Large intestine (tissue), 3 donors: ENCODE results near the gene ATP2A3. TPM values are rescaled to one million over a fixed set of nuclear protein-coding genes. Genes with fewer than 3 reads are reported as not detected.

ENCODE experiments used
- DNase-seq, 2 donors: peaks; one replicate each; pipeline versions ENCODE4 v3.0.0 to v3.0.0-alpha.2; 2013
- H3K27ac ChIP-seq: one replicate; pipeline ENCODE4 v1.5.1; 2013; ENCODE audit warnings: low read length
- H3K27me3 ChIP-seq: 2 replicates; pipeline ENCODE4 v1.6.1; 2013; ENCODE audit warnings: low read length; ENCODE audit not compliant: control insufficient read depth, insufficient read depth
- H3K36me3 ChIP-seq: 2 replicates; pipeline ENCODE4 v1.6.1; 2013; ENCODE audit warnings: low read length; ENCODE audit not compliant: control insufficient read depth, insufficient read depth
- H3K4me1 ChIP-seq: one replicate; pipeline ENCODE4 v1.6.1; 2013; ENCODE audit warnings: low read length; ENCODE audit not compliant: control insufficient read depth, insufficient read depth
- H3K4me3 ChIP-seq: one replicate; pipeline ENCODE4 v1.5.1; 2013; ENCODE audit warnings: low read length
- H3K9me3 ChIP-seq: one replicate; pipeline ENCODE4 v1.6.1; 2013; ENCODE audit warnings: mild to moderate bottlenecking, low read depth, low read length, moderate library complexity; ENCODE audit not compliant: control insufficient read depth
- WGBS: methylation state at CpG from one replicate; pipeline ENCODE4 v1.1.5; 2013; ENCODE audit warnings: low lambda C conversion rate; ENCODE audit not compliant: insufficient coverage; 5-methylcytosine and 5-hydroxymethylcytosine counted together
- polyA plus RNA-seq: library from polyadenylated mRNA; unstranded; fragments of 120-200 nt; gene quantifications from one replicate; pipeline ENCODE4 v1.2.1, GENCODE V29; 2013

ATP2A3 gene
- polyA plus RNA-seq, 1 donor, result 44.4 TPM

GRCh38 chr17:3928406-3928805 is 35.8 kb downstream of the ATP2A3 start:
- no CpG with 5 or more reads among the region's 16 CpGs for WGBS
- DNase-seq, result peak in 1 of 2 donors; percentile 53
- Histone ChIP-seq H3K4me1 (peaks cover 46% of the 10 kb centered on the region), H3K27me3 (no peaks in the 10 kb centered on the region), H3K36me3 (peaks cover 33% of the 10 kb centered on the region), H3K9me3 (peaks cover 13% of the 10 kb centered on the region), H3K4me3 (no peak overlapping the region), H3K27ac (peak overlapping the region; percentile 92)

- H3K36me3 ChIP-seq, result peaks cover 33% of the 10 kb centered on the region
- peaks cover 13% of the 10 kb centered on the region for H3K9me3 ChIP-seq
- peak overlapping the region; percentile 92 for H3K27ac ChIP-seq
- no CpG with 5 or more reads among the region's 15 CpGs for WGBS
- no peak overlapping the region for H3K4me3 ChIP-seq
- DNase-seq, result peak; percentile 89 to 90
- no peaks in the 10 kb centered on the region for H3K27me3 ChIP-seq
- peaks cover 48% of the 10 kb centered on the region for H3K4me1 ChIP-seq
Observed at GRCh38 chr17:3927628-3928340, 36.5 kb downstream of the ATP2A3 start.

- H3K27me3 ChIP-seq, result no peaks in the 10 kb centered on the region
- no peak overlapping the region for H3K4me3 ChIP-seq
- no CpG with 5 or more reads among the region's 16 CpGs for WGBS
- peaks cover 31% of the 10 kb centered on the region for H3K36me3 ChIP-seq
- peak; percentile 88 to 90 for DNase-seq
- H3K9me3 ChIP-seq, result peaks cover 13% of the 10 kb centered on the region
- H3K27ac ChIP-seq, result peak overlapping the region; percentile 92
- peaks cover 48% of the 10 kb centered on the region for H3K4me1 ChIP-seq
Observed at GRCh38 chr17:3926860-3927627, 37.2 kb downstream of the ATP2A3 start.

- Histone ChIP-seq H3K27ac (peak overlapping the region; percentile 14), H3K4me1 (peaks cover 48% of the 10 kb centered on the region), H3K4me3 (no peak overlapping the region), H3K36me3 (peaks cover 31% of the 10 kb centered on the region), H3K27me3 (no peaks in the 10 kb centered on the region), H3K9me3 (peaks cover 13% of the 10 kb centered on the region)
- DNase-seq, result no peak
- 90% methylated on average over 2 of the region's 17 CpGs for WGBS
Observed at GRCh38 chr17:3925684-3926485, 38.4 kb downstream of the ATP2A3 start.

GRCh38 chr17:3924512-3925350 is 39.5 kb downstream of the ATP2A3 start:
- Histone ChIP-seq H3K36me3 (peaks cover 29% of the 10 kb centered on the region), H3K4me3 (no peak overlapping the region), H3K27me3 (no peaks in the 10 kb centered on the region), H3K27ac (peak overlapping the region; percentile 14), H3K4me1 (peaks cover 42% of the 10 kb centered on the region), H3K9me3 (peaks cover 13% of the 10 kb centered on the region)
- peak in 1 of 2 donors; percentile 25 for DNase-seq
- no CpG with 5 or more reads among the region's 40 CpGs for WGBS

- Histone ChIP-seq H3K27me3 (no peaks in the 10 kb centered on the region), H3K9me3 (peaks cover 7% of the 10 kb centered on the region), H3K4me3 (no peak overlapping the region), H3K27ac (no peak overlapping the region), H3K4me1 (peaks cover 46% of the 10 kb centered on the region), H3K36me3 (peaks cover 22% of the 10 kb centered on the region)
- WGBS, result no CpG with 5 or more reads among the region's 18 CpGs
- DNase-seq, result no peak
Observed at GRCh38 chr17:3923466-3924190, 40.6 kb downstream of the ATP2A3 start.

GRCh38 chr17:3922765-3923164 is 41.5 kb downstream of the ATP2A3 start:
- H3K9me3 ChIP-seq, result peaks cover 4% of the 10 kb centered on the region
- WGBS, result no CpG with 5 or more reads among the region's 7 CpGs
- H3K4me1 ChIP-seq, result peaks cover 43% of the 10 kb centered on the region

GRCh38 chr17:3921502-3922319 is 42.5 kb downstream of the ATP2A3 start:
- peaks cover 4% of the 10 kb centered on the region for H3K9me3 ChIP-seq
- no CpG with 5 or more reads among the region's 27 CpGs for WGBS
- H3K27me3 ChIP-seq, result no peaks in the 10 kb centered on the region
- H3K4me3 ChIP-seq, result no peak overlapping the region
- H3K27ac ChIP-seq, result no peak overlapping the region
- DNase-seq, result no peak
- peaks cover 14% of the 10 kb centered on the region for H3K36me3 ChIP-seq
- peaks cover 43% of the 10 kb centered on the region for H3K4me1 ChIP-seq

More at GRCh38 chr17:3922765-3923164, 41.5 kb downstream of the ATP2A3 start:
- H3K4me3 ChIP-seq, result no peak overlapping the region
- no peak for DNase-seq
- no peaks in the 10 kb centered on the region for H3K27me3 ChIP-seq
- no peak overlapping the region for H3K27ac ChIP-seq
- peaks cover 14% of the 10 kb centered on the region for H3K36me3 ChIP-seq

GRCh38 chr17:3921006-3921405 is 43.2 kb downstream of the ATP2A3 start:
- no peak for DNase-seq
- H3K27me3 ChIP-seq, result no peaks in the 10 kb centered on the region
- H3K36me3 ChIP-seq, result peaks cover 14% of the 10 kb centered on the region
- WGBS, result no CpG with 5 or more reads among the region's 16 CpGs
- H3K27ac ChIP-seq, result no peak overlapping the region
- peaks cover 7% of the 10 kb centered on the region for H3K9me3 ChIP-seq
- peaks cover 45% of the 10 kb centered on the region for H3K4me1 ChIP-seq
- no peak overlapping the region for H3K4me3 ChIP-seq
